Brain microvascular endothelial cell (primary cell): ENCODE measurements around the gene RBM11.

Experiments used
- DNase-seq: peaks from one replicate; pipeline ENCODE4 v3.0.0-alpha.2; 2020
- H3K27ac ChIP-seq: fragments of 250-450 bp; sonication (Bioruptor Pico); 2 replicates; pipeline ENCODE4 v1.5.1; 2020; ENCODE audit warnings: mild to moderate bottlenecking, moderate library complexity
- H3K27me3 ChIP-seq: fragments of 250-450 bp; sonication (Bioruptor Pico); replicated peaks from 2 replicates; pipeline ENCODE4 v1.5.1; 2020; ENCODE audit warnings: mild to moderate bottlenecking
- H3K36me3 ChIP-seq: fragments of 250-450 bp; sonication (Bioruptor Pico); replicated peaks from 2 replicates; pipeline ENCODE4 v1.5.1; 2020; ENCODE audit warnings: mild to moderate bottlenecking
- H3K4me3 ChIP-seq: 2 replicates; pipeline ENCODE4 v1.5.1; 2011; ENCODE audit warnings: low read depth, mild to moderate bottlenecking, control low read depth, low read length, moderate library complexity
- CTCF ChIP-seq: IDR thresholded peaks from 2 replicates; pipeline ENCODE4 v1.5.1; 2011; ENCODE audit warnings: low read depth, mild to moderate bottlenecking, moderate library complexity, low read length, control low read depth, inconsistent platforms; ENCODE audit errors: missing control alignments
- in situ Hi-C: cut with HindIII; loops from 2 replicates; pipeline ENCODE4 v1.10.0; 2017; ENCODE audit warnings: low sequenced_read_pairs, low pct_ligation_motif_present

Gene RBM11

GRCh38 chr21:14243874-14244273 lies 27.9 kb downstream of the RBM11 start:
- in situ Hi-C loops: no loop called here
- no peak overlapping the region for H3K4me3 ChIP-seq
- no peak for DNase-seq
- no peak overlapping the region for H3K27ac ChIP-seq
- H3K36me3 ChIP-seq: no peaks in the 10 kb centered on the region
- no peaks in the 10 kb centered on the region for H3K27me3 ChIP-seq
- TF ChIP-seq CTCF: no peak

GRCh38 chr21:14244911-14245310 lies 29.0 kb downstream of the RBM11 start:
- no peak overlapping the region for H3K4me3 ChIP-seq
- no peak for TF ChIP-seq CTCF
- H3K27me3 ChIP-seq: no peaks in the 10 kb centered on the region
- DNase-seq: no peak
- in situ Hi-C loops: no loop called here
- no peaks in the 10 kb centered on the region for H3K36me3 ChIP-seq
- H3K27ac ChIP-seq: no peak overlapping the region

DNA sequence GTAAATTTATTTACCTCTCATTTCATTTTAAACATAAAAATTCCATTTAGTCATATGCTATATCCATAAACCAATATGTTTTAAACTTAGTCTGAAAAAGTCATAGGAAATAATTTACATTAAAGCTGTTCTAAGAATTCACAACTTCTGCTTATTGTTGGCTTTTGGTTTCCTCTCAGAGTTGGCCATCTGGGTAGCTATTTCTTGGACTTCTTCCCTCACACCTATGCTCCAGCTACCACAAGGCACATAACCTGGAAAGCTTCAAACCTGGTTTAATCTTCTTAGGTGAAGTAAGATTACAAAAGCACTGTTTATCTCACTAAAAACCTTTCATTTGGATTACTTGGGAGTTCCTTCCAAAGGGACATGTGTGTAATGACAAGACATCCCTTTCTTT lies 29.8 kb downstream of the RBM11 start:
- Histone ChIP-seq H3K4me3 (no peak overlapping the region), H3K36me3 (no peaks in the 10 kb centered on the region), H3K27me3 (no peaks in the 10 kb centered on the region), H3K27ac (no peak overlapping the region)
- no peak for DNase-seq
- TF ChIP-seq CTCF: no peak
- in situ Hi-C loops: no loop called here

- TF ChIP-seq CTCF: no peak
- in situ Hi-C loops: no loop called here
- Histone ChIP-seq H3K27me3 (no peaks in the 10 kb centered on the region), H3K27ac (no peak overlapping the region), H3K36me3 (no peaks in the 10 kb centered on the region), H3K4me3 (no peak overlapping the region)
- no peak for DNase-seq
Observed at GRCh38 chr21:14251336-14251735, 35.4 kb downstream of the RBM11 start.

GRCh38 chr21:14259747-14260146 lies 43.8 kb downstream of the RBM11 start:
- DNase-seq: peak; percentile 31
- peak; percentile 52 for TF ChIP-seq CTCF
- in situ Hi-C loops: no loop called here

GRCh38 chr21:14260174-14260764 lies 44.3 kb downstream of the RBM11 start:
- DNase-seq: no peak
- TF ChIP-seq CTCF: no peak
- H3K27me3 ChIP-seq: no peaks in the 10 kb centered on the region
- H3K27ac ChIP-seq: no peak overlapping the region
- H3K36me3 ChIP-seq: no peaks in the 10 kb centered on the region
- in situ Hi-C loops: no loop called here
- no peak overlapping the region for H3K4me3 ChIP-seq

More at GRCh38 chr21:14259747-14260146, 43.8 kb downstream of the RBM11 start:
- H3K27ac ChIP-seq: no peak overlapping the region
- H3K4me3 ChIP-seq: no peak overlapping the region
- H3K36me3 ChIP-seq: no peaks in the 10 kb centered on the region
- no peaks in the 10 kb centered on the region for H3K27me3 ChIP-seq
